ENCODE measurements around the gene DHRSX.
"Not testable (repeated sequence)": the region's sequence is repeated elsewhere in the genome, so short reads cannot be mapped to it uniquely, and the experiment has no call there.

DHRSX gene

DNA sequence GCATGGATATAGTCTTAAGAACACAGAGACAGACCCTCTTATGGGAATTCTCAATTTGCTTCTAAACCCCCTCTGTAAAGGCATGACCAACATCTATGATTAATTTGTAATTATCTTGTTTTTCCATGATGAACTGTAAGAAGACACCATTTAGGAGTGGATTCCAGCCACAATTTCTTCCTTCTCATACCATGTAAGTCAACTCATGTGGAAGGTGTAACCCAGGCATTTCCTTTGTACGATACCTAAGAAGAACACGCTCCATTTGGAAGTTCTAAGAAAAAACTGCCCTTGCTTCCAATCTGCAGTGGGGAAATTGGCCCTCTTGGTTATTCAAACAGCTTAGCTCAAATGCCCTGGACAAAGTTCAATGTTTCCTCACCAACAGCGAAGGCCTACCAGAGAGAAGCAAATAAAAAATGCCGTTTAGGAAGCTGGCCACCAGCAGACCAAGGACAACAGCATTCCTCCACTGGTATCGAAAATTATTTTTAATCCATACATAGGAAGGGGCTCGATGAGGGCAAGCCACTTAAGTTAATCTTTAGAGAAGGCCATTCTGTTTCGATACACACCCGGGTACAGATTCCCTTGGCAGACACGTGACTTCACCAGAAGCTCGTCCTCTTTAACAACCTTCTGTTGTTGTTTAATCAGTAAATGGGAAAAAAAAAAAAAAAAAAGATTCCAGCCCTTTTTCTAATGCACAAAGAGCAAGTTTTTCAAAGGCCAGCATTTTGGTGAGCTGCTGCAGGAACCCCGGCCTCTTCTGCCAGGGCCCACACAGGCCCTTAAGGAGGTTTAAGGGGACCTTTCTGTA lies 2.6 kb downstream of the DHRSX start:
- no peak for DNase-seq (ENCODE audit: low spot score)

DNA sequence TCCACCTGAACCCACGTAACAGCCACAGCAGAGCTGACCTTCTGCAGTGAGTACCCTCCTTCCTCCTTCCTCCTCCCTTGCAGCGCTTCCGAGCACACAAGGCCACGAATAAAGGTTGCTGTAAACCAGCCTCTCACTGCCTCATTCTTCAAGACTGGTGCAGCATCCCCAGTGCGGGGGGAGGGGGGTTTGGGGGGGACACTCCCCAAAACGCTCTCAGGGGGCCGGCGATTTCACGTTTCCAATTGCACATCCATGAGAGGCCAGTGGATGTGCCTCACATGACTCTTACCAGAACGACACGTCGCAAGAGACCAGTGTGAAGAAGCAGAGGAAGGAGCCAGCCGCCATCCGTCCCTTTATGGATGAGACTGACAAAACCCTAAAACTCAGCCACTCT lies 5.2 kb downstream of the DHRSX start:
- no peak for DNase-seq (ENCODE audit: low spot score)

DNA sequence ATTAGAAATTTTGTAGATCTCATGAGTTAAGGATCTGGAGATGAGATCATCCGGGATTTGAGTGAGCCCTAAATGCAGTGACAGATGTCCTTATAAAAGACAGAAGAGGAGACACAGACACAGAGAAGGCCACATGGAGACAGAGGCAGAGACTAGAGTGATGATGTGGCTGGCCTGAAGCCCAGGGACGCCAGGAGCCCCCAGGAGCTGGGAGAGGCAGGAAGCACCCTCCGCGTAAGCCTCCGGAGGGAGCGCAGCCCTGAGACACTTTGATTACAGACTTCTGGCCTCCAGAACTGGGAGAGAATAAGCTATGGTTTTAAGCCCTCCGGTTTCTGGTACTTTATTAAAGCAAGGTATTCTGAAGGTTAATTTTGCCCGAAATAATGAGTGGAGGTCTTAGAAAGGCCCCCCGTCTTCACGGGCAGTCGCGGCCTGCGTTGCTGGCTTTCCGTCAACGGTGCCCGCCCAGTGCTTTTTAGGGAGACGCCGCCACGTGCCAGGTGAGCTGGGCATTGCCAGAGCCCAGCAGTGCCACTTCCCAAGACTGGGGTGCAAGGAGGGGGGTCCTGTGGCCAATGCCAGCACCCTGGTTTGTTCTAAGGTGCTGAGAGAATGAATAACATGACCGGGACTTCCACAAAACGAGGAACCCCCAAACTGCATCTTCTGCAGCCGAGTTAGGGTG lies 8.1 kb downstream of the DHRSX start:
- no peak for DNase-seq (ENCODE audit: low spot score)

DNA sequence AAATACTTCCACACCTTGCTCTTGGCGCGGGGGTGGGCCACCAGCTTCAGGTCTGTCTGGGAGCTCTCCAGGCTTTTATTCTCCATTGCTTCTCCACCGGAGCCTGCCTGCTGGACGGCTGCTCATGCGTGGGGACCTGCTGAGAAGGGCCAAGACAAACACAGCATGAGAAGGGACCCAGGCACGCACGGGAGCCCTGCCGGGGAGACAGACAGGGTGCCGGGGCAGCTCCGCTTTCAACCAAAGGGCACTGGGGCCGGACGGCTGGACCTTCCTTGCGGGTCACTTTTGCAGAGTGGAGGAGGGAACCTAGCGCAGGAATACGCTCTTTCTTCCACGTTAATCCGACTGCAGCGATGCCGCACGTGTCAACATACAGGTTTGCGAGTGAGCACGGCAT lies 10.1 kb downstream of the DHRSX start:
- DNase-seq (ENCODE audit: low spot score), result no peak

DNA sequence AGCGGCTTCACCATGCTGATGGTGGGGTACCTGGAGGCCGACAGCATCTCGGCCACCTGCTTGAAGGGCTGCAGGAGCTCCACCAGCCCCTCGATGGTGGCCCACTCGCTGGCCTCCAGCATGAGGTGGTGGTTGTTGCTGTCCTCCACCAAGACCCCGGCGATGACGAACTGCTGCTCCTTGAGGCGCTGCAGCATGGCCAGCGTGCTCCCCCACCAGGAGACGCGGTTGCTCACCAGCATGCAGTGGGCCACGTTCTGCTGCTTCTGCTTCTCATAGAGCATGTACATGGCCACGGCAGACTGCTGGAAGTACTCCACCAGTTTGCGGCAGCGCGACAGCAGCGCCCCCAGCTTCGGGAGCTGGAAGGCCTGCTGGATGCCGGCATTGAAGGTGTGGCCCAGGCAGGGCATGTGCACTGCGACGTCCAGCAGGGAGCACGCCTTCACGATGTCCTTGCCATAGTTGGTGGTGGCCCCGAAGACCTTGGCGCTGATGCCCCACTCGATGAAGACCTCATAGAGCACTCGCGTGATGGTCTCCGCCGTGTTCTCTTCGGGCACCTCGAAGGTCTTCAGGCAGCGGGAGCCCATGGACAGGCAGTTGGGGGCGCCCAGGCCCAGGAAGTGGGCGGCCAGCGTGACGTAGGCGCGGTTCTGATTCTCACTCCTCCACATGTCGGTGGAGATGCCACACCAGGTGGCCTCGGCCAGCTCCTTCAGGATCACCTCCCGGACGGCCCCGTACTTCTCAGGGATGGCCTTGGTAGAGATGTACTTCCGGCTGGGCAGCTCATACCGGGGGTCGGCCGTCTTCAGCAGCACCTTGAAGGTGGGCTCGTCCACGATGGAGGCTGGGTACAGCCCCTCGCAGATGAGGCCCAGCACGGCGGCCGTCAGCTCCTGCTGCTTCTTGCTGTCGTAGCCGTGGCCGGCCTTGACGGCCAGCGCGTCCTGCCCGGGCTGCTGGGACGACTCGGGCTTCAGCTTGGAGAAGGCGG lies 11.0 kb downstream of the DHRSX start:
- no peak for DNase-seq (ENCODE audit: low spot score)

DNA sequence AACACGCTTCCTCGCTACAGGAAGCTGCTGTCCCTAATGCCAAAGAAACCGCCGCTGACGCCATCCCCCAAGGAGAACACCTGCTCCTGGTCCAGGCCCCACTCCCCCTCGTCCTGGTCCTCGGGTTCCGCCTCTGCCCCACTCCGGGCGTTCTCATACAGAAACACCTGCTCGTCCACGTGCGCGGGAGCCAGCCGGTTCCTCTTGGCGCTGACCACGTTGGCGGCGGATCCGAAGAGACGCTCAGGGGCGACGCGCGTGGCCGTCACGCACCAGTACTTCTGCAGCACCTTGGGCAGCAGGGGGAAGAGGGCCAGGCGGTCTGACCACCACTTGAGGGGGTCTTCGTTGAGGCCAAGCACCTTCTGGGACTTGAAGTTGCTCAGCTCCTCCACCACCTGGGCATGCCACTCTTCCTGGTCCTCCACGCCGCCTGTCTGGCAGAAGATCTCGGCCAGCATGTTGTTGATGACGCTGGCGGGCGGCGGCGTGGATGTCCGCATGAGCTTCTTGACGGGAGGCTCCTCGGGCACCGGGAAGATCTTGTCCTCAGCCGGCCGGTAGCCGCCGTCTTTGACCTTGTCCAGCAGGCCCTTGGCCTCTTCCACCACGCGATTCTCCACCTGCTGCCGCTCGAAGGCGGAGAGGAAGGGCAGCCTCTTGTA lies 12.0 kb downstream of the DHRSX start:
- no peak for DNase-seq (ENCODE audit: low spot score)

DNA sequence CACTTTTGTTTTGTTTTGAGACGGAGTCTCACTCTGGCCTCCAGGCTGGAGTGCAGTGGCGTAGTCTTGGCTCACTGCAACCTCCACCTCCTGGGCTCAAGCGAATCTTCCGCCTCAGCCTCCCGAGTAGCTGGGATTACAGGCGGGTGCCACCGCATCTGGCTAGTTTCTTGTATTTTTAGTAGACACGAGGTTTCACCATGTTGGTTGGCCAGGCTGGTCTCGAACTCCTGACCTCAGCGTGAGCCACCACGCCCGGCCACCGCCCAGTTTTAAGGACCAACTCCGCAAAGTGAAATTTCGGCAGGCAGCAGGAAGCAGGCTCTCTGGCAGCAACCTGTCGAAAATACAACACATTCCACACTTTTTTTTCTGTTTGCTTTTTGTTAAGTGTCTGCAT lies 13.4 kb downstream of the DHRSX start:
- DNase-seq (ENCODE audit: low spot score), result no peak

DNA sequence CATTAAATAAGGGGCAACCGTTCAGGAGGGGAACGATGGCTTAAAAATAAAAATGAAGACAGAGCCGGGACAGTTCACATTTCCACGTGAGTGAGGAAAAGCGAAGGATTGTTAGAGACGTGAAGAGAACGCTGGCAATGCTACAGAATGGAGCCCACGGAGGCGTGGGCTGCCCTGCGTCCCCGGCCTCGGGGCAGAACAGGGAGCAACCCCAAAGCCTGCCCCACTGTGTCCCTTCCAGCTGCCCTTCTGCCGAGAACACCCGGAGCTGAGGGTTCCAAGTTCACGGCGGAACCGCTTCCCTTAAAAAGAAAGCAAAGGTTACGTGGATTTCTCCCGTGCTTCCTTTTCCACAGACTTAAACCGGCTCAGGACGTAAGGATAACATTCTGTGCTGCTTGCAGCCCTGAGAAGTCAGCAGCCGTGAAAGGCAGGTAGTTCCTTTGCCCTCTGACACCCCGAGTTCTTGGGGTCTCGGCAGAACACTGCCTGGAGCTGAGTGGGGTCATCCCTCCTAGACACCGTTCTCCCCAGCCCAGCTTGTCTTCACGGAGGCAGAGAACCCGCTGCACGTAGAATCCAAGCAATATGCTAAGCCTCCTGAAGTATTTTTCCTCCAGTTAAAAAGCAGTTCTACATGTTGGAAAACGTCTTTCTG lies 14.2 kb downstream of the DHRSX start:
- DNase-seq (ENCODE audit: low spot score), result no peak

DNA sequence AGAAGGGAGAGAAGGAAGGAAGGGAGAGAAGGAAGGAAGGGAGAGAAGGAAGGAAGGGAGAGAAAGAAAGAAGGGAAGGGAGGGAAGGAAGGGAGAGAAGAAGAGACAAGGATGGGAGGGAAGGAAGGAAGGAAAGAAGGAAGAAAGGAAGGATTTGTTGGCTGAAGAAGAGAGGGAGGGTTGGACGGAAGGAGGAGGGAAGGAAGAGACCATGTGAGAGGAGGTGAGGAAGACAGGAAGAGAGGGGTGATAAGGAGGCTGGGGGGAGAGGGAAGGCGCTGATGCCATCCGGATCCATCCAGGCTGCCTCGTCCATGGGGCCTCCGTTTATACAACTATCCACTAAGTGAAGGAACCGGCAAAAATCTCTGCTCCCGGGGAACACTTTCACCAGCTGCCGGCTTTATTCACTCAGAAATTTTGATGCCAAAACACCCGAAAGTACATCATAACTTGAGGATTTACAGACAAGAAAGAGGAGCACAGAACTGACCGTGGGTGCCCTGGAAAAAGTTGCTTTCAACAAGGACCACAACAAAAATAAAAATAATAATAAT lies 14.9 kb downstream of the DHRSX start:
- DNase-seq (ENCODE audit: low spot score), result no peak

DNA sequence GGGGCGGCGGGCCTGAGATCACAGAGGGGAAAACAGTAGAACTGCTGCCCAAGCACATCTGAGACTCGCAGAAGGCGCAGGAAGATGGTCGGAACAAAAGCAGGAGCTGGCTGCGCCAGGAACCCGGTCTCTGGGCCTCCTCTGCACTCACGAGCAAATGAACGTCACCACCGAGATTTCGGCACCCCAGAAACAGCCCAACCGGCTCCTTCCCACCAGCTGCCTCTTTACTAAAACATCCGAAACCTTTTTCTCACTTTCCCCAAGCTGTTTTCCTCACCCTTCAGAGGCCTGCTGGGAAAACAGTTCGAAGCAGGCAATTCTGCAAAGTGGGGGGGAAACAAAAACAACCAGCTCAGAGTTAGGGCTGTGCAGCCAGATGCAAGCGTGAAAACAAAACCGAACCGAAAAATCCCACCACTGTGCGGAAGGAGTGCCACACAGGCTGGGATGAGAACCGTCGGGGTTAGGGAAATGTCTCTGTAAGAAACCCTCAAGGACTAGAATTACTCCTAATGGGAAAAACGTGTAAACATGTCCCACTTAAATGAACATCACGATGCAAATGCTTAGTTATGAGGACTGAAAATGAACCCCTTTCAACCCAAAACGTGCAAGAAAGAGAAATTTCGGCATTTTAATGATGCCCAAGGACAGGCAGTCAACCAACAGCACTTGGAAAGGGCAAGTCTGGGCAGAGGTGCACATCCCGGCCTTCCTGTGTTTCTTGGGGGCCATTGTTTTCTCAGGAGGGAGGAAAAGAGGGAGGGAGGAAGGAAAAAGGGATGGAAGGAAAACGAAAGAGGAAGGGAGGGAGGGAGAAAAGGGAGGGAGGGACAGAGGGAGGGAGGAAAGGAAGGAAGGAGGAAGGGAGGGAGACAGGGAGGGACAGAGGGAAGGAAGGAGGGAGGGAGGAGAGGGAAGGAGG lies 15.8 kb downstream of the DHRSX start:
- DNase-seq (ENCODE audit: low spot score), result no peak

DNA sequence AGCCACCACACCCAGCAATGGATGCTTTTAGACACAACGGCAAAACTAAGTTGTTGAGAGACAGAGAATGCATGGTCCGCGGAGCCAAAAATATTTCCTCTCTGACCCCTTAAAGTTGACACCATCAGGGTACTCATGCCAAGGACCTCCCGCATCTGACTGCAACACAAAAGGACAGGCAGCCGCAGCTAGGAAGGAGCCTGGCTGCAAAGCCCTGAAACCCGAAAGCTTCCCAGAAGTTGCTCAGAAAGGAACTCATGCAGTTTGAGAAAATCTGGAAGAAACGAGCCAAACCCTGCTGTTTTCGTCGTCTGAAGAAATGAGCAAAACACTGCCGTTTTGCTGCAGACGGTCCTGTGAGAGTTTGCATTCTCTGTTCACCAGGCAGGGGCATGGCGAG lies 16.5 kb downstream of the DHRSX start:
- no peak for DNase-seq (ENCODE audit: low spot score)

DNA sequence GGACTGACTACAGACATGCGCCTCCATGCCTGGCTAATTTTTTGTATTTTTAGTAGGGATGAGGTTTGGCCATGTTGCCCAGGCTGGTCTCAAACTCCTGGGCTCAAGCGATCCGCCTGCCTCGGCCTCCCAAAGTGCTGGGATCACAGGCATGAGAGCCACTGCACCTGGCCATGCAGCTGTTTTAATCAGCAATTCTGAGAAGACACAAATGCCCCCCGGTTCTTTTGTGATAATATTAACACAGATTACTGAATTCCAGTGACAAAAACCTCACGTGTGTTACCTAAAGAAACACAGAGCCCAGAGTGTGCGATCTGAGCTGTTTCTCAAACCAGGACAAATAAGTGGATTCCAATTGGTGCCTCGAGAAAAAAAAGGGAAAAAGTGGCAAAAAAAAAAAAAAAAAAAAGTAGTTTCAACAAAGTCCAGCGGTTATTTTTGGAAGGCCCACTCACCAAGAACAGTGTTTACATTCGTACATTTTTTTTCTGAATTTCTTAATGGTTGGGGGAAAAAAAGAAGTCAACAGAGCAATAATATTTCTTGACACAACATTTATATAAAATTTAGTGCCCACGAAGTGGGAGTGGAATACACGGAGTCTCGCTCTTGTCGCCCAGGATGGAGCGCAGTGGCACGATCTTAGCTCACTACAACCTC lies 17.2 kb downstream of the DHRSX start:
- DNase-seq (ENCODE audit: low spot score), result no peak

DNA sequence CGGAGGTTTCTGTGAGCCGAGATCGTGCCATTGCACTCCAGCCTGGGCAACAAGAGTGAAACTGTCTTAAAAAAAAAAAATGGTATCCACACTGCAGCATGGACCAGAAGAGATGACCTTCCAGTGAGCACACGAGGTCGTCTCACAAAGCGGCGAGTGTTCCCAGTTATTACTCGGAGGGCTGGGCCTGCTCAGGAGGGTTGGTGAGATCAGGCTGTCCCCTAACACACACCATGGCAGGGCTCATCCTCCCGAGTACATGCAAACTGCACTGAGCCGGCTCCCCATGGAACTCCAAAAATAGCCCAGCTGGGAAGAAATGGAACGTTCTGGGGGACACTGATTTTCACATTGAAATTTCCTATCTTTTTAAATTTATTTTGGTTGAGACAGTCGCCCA lies 19.2 kb downstream of the DHRSX start:
- not testable (repeated sequence) for DNase-seq (ENCODE audit: low spot score)

DNA sequence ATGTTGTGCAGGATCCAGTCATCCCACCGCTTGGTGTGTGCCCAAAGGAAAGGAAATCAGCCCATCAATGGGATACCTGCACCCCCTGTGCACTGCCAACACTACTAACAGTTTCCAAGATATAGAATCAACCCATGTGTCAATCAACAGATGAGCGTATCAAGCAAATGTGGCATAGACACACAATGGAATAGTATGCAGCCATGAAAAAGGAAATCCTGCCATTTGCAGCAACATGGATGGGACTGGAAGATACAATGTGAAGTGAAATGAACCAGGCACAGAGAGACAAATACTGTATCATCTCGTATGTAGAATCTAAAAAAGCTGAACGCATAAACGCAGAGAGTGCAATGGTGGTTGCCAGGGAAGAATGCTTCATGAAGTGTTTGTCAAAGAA lies 20.8 kb downstream of the DHRSX start:
- DNase-seq (ENCODE audit: low spot score), result not testable (repeated sequence)

DNA sequence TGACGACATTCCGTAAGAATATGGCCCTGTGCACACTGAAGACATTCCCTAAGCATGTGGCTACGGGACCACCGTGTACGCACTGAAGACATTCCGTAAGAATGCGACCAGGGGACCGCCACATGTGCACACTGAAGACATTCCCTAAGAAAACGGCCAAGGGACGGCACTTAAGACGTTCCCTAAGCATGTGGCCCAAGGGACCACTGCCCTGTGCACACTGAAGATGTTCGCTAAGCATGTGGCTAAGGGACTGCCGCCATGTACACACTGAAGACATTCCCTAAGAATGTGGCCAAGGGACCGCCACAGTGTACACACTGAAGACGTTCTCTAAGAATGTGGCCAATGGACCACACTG lies 21.4 kb downstream of the DHRSX start:
- no peak for DNase-seq (ENCODE audit: low spot score)

DNA sequence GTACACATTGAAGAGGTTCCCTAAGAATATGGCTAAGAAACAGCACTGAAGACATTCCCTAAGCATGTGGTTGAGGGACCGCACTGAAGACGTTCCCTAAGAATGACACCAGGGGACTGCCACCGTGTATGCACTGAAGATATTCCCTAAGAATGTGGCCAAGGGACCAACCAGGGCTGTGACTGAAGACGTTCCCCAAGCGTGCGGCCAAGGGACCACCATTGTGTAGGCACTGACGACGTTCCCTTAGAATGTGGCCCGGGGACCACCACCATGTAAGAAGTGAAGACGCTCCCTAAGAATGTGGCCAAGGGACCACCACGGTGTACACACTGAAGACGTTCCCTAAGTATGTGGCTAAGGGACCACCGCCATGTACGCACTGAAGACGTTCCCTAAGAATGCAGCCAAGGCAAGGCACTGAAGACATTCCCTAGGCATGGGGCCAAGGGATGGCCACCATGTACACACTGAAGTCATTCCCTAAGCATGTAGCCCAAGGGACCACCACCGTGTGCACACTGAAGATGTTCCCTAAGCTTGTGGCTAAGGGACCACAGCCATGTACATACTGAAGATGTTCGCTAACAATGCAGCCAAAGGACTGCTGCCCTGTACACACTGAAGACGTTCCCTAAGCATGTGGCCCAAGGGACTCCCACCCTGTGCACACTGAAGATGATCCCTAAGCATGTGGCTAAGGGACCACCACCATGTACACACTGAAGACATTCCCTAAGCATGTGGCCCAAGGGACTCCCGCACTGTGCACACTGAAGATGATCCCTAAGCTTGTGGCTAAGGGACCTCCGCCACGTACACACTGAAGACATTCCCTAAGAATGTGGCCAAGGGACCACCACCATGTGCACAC lies 22.0 kb downstream of the DHRSX start:
- DNase-seq (ENCODE audit: low spot score), result no peak

DNA sequence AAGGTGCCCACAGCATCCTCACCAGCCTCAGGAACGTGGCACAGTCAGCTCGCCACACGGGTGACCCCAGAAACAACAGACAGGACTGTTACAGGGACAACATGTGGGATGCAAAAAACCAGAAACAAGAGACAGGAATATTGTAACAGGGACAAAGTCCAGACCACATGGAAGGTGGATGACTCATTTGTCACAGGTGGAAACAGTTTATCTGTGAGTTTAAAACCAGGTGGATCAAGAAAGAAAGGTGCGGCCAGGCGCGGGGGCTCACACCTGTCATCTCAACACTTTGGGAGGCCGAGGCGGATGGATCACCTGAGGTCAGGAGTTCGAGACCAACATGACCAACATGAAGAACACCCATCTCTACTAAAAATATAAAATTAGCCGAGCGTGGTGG lies 23.5 kb downstream of the DHRSX start:
- not testable (repeated sequence) for DNase-seq (ENCODE audit: low spot score)

DNA sequence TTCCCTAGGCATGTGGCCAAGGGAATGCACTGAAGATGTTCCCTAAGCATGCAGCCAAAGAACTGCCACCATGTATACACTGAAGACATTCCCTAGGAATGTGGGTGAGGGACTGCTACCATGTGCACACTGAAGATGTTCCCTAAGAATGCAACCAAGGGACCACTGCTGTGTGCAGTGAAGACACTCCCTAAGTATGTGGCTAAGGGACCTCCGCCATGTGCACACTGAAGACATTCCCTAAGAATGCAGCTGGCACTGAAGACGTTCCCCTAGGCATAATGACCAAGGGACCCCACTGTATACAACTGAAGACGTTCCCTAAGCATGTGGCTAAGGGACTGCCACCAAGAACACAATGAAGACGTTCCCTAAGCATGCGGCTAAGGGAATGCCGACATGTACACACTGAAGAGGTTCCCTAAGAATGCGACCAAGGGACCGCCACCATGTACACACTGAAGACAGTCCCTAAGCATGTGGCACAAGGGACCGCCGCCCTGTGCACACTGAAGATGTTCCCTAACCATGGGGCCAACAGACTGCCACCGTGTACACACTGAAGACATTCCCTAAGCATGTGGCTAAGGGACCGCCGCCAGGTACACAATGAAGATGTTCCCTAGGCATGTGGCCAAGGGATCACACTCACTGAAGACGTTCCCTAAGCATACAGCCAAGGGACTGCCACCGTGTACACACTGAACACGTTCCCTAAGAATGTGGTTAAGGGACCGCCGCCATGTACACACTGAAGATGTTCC lies 25.6 kb downstream of the DHRSX start:
- no peak for DNase-seq (ENCODE audit: low spot score)
